Measurements from ENCODE around the gene ESRRA. TPM values are rescaled to one million over a fixed set of nuclear protein-coding genes. Genes with fewer than 3 reads are reported as not detected.

The ESRRA gene
- total and polyA plus RNA-seq, 9 of the 15 experiments (the other 6 are each of a cell fraction or from before 2014, with no cell fraction given): 0.27 to 89.7 (median 23.7) TPM

DNA sequence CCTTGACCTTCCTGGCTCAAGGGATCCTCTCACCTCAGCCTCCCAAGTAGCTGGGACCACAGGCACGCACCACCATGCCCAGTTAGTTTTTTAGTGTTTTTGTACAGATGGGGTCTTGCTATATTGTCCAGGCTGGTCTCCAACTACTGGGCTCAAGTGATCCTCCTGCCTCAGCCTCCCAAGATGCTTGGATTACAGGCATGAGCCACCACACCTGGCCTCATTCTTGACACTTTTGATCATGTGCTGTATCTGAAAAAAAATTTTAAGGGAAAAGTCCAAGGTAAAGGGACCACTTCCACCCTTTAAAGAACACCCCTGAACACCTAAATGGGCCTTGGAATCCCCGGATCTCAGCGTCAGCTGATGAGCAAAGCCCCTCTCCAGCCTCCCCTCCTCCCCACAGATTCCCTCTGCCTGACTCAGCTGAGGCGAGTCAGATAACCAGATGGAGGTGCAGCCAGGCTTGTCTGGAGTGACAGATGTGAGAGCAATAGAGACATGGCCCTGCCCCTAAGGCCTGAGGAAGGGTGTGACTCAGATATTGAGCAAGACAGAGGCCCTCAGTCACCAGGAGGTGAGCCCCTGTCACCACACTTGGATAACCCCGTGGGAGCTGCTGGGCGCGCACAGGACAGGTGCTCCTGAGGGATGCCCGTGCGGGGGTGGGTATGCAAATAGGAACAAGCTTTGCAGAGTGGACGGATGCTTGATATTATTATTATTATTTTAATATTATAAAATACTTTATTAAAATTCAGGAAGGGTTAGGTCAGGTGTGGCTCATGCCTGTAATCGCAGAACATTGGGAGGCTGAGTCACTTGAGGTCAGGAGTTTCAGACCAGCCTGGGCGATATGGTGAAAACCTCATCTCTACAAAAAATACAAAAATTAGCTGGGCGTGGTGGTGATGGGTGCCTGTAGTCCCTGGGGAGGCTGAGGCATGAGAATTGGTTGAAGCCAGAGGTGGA is 29.7 kb downstream of the ESRRA start (continued):
- TF ChIP-seq, protein P1, sequence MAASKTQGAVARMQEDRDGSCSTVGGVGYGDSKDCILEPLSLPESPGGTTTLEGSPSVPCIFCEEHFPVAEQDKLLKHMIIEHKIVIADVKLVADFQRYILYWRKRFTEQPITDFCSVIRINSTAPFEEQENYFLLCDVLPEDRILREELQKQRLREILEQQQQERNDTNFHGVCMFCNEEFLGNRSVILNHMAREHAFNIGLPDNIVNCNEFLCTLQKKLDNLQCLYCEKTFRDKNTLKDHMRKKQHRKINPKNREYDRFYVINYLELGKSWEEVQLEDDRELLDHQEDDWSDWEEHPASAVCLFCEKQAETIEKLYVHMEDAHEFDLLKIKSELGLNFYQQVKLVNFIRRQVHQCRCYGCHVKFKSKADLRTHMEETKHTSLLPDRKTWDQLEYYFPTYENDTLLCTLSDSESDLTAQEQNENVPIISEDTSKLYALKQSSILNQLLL (CRISPR knock-in tag; IDR thresholded peaks at IDR 0.05; ENCODE audit: borderline replicate concordance): no peak
- TF ChIP-seq ZNF431 (CRISPR knock-in tag; IDR thresholded peaks at IDR 0.05): no peak
- TF ChIP-seq FUS (optimal IDR thresholded peaks at IDR 0.05; ENCODE audit: low read depth, low read length): no peak
- peak; percentile 74; the same call in 1 of the 2 replicates for TF ChIP-seq GATAD2A (IDR thresholded peaks at IDR 0.05)
- TF ChIP-seq, protein P2, sequence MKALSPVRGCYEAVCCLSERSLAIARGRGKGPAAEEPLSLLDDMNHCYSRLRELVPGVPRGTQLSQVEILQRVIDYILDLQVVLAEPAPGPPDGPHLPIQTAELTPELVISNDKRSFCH (CRISPR knock-in tag; IDR thresholded peaks at IDR 0.05): no peak
- TF ChIP-seq, protein P2 (tag; IDR thresholded peaks at IDR 0.05): peak; percentile 43; the same call in 1 of the 2 replicates
- peak in 1 of 2 experiments; percentile 82; a peak in 1 of 3 replicates for TF ChIP-seq CBX3 (IDR thresholded peaks at IDR 0.05; ENCODE audit: borderline replicate concordance in 1 of 2, low read length in 2 of 2)
- TF ChIP-seq PHTF2 (CRISPR knock-in tag; IDR thresholded peaks at IDR 0.05): no peak
- peak; percentile 62 for TF ChIP-seq PHF20 (IDR thresholded peaks at IDR 0.05; ENCODE audit: partially characterized antibody)
- no peak for TF ChIP-seq ZFP1 (CRISPR knock-in tag; IDR thresholded peaks at IDR 0.05)
- peak; percentile 70 for TF ChIP-seq CXXC5 (CRISPR knock-in tag; IDR thresholded peaks at IDR 0.05)
- TF ChIP-seq PTTG1 (tag; IDR thresholded peaks at IDR 0.05; ENCODE audit: low read depth): no peak
- TF ChIP-seq MTA2 (IDR thresholded peaks at IDR 0.05; ENCODE audit: low read depth): peak; percentile 94
- peak; percentile 98 for TF ChIP-seq TAL1 (IDR thresholded peaks at IDR 0.05)
- TF ChIP-seq RAD21 (CRISPR knock-in tag; conservative IDR thresholded peaks at IDR 0.05 in 1 of 2, IDR thresholded peaks at IDR 0.05 in 1 of 2): peak; percentile 18 to 24; a peak in 2 of 4 replicates
- peak; percentile 52 for TF ChIP-seq NR2C1 (IDR thresholded peaks at IDR 0.05)
- peak; percentile 69 for TF ChIP-seq NR2C1 (tag; IDR thresholded peaks at IDR 0.05)
- TF ChIP-seq NRF1 (conservative IDR thresholded peaks at IDR 0.05 in 1 of 2, IDR thresholded peaks at IDR 0.05 in 1 of 2): peak; percentile 61 to 68
- TF ChIP-seq SP1 (CRISPR knock-in tag; IDR thresholded peaks at IDR 0.05): peak; percentile 77; the same call in 1 of the 2 replicates
- TF ChIP-seq ELF4 (CRISPR knock-in tag; IDR thresholded peaks at IDR 0.05): peak; percentile 74
- TF ChIP-seq FOXP1 (CRISPR knock-in tag; IDR thresholded peaks at IDR 0.05): no peak
